HG02885 (cell line): ENCODE data around the gene ECE1.
"Not testable (repeated sequence)": the region's sequence is repeated elsewhere in the genome, so short reads cannot be mapped to it uniquely, and the experiment has no call there.

Experiments used
- ATAC-seq: cut with Tn5 transposase; IDR thresholded peaks from one replicate; pipeline ENCODE4 v1.9.1; 2021; ENCODE audit warnings: mild to moderate bottlenecking; ENCODE audit not compliant: unreplicated experiment, poor library complexity

The ECE1 gene

DNA sequence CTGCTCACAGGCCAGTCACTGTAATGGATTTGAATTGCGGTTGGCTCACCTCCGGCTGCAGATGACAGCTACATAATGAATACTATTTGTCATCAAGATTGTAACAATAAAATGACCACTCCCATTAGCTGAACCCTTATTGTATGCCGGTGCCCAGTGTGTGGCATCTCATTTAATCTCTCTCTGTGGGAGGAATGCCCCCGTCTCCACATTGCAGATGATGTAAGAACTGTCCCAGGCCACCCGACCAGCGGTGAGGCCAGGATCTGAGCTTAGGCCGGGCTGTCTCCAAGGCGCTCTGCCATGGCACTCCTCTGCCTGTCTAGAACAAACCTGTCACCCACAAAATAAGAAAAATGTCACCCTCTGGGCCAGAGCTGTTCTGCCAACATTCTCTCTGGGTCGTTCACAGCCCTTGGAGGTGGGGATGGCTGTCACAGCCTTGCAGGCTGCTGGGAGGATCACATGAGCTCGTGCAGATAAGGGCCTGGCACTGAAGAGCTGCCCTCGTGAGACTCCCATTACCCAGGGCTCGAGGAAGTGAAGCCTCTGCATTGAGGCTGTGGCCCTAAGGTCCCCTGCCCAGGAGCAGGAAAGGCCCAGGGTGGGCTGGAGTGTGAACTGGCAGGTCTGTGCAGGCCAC is 52.7 kb downstream of the ECE1 start:
- ATAC-seq, result no peak

DNA sequence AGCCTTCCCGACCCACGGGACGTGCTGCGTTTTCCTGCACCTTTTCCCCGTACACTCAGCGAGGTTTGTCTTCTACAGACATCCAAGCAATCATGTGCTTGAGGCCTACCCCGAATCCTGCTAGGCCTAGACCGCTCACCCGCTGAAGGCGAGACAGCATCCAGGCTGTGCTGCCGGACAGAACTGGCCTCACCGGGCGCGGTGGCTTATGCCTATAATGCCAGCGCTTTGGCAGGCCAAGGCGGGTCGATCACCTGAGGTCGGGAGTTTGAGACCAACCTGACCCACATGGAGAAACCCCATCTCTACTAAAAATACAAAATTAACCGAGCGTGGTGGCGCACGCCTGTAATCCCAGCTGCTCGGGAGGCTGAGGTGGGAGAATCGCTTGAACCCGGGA is 54.1 kb downstream of the ECE1 start:
- ATAC-seq, result no peak

DNA sequence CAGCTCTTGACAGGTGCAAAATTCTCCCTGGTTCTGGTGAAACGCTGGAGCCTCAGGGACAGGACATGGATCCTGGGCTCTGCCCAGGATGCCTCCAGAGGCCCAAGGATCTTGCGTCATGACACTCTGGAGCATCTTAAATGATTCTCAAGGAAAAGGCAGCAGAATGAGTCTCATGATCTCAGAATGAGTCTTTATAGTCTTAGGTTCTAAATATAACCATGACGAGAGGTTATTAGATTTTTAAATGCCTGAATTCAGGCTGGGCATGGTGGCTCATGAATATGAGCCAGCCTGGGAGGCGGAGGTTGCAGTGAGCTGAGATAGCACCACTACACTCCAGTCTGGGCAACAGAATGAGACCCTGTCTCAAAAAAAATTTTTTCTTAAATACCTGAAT is 55.5 kb downstream of the ECE1 start:
- no peak for ATAC-seq

DNA sequence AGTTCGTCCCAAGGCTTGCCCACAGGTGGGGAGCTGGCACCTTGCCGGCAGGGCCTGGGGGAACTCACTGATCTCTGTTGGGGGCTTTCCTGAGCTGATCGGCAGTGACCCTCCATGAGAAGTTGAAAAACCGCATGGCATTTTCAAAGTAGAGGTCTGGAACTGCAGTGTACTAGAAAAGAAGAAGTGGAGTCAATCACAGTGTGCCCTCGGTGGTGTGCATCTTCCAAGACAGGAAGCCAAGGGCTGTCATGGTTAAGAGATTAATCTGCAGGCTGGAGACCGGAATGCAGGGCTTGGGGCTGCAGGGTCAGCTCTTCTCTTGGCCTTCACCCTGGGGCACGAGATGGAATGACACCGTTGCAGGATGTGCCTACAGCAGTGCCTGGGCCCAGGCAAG is 56.8 kb downstream of the ECE1 start:
- ATAC-seq, result no peak

DNA sequence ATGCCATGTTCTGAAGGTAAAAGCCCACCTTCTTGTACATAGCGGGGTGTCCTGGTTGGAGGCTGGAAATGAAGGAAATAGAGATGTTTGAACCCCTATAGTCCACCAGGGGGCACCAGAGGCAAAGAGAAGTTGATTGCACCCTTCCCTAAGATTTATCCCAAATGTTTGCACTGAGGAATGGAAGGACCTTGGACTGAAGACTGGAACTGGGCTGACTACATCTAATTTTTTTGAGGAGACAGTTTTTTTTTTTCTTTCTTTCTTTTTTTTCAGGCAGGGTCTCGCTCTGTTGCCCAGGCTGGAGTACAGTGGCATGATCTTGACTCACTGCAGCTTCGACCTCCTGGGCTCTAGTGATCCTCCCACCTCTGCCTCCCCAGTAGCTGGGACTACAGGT is 58.2 kb downstream of the ECE1 start:
- no peak for ATAC-seq

DNA sequence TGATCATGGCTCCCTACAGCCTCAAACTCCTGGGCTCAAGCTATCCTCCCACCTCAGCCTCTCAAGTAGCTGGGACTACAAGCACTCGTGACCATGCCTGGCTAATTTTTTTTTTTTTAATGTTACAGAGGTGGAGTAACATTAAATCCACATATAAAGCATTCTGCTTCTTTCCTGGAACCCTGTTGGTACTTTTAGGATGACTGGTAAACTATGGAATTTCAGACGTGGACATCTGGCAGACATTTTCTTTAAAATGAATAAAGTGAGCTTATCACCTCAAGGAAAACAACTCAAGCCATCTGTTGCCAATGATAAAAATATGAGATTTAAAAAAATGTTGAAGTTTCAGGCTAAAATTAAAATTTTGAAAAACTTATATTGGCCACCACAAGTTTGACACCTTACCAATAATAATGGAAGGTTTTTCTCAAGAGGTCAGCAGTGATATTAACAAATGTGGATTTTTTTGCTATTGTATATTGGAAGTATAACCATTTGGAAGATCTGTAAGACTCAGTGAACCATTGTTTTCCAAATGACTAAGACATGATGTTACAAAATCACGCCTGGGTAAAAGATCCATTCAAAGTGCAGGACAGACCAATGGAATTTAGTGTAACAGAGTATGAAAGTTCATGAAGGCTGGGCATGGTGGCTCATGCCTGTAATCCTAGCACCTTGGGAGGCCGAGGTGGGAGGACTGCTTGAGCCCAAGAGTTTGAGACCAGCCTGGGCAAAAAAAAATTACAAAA is 60.8 kb downstream of the ECE1 start:
- ATAC-seq, result no peak

DNA sequence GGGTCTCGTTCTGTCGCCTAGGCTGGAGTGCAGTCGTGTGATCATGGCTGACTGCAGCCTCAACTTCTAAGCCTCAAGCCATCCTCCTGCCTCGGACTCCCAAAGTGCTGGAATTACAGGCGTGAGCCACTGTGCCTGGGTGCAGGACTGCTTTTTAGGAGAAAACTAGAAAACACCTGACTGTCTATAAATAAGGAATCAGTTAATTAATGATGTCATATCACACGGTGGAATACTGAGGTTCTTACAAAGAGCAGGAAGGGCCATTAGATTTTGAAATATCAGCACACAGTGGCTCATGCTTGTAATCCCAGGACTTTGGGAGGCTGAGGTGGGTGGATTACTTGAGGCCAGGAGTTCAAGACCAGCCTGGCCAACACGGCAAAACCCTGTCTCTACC is 62.0 kb downstream of the ECE1 start:
- not testable (repeated sequence) for ATAC-seq

DNA sequence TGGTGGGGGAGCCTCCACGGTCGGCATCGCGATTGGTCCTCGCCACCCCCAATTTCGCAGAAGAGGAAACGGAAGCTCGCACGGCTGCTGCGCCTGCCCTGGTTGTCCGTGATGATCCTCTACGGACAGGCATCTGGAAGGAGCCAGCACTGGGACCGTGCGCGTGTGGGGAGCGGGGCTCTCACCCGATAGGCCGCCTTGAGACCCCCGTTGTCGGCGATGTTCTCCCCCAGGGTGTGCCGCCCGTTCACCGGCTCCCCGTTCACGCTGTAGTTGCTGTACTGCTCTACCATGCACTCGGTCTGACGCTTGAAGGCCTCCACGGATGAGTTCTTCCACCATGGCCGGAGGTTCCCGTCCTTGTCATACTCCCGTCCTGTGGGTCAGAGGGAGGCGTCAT is 65.2 kb downstream of the ECE1 start:
- no peak for ATAC-seq

DNA sequence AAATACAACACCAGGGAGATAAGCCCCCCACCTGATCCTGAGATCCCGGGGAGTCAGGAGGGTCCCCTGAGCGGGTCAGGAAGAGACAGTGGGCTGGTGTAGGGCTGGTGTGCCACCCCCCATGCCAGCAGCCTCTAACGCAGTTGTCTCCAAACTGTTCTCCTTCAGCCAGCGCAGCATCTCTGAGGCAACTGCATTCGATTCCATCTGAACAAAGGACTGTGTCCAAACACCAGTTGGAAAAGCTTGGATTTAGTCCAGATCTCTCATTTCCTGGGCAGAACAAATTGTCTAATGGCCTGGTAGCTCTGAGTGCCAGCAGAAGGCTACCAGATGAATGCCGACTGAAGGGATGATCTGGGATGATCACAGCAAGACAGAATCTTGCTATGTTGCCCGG is 69.4 kb downstream of the ECE1 start:
- ATAC-seq, result no peak

DNA sequence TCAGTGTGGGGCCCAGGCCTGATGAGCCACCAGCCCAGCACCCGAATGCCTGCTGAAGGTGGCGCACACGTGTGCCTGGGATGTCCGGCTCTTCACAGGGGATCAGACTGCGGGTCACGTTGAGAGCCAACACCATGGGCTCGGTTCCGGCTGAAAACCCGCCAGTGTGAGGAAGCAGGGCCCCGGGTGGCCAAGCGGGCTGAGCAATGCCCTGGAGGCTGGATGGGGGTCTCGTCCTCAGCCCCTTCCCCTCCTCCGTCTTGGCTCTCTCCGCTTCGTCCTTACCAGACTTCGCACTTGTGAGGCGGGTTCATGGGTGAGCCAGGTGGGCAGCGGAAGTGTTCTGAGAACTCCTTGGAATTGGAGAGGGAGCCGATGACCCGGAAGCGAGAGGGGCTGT is 70.6 kb downstream of the ECE1 start:
- ATAC-seq, result no peak

DNA sequence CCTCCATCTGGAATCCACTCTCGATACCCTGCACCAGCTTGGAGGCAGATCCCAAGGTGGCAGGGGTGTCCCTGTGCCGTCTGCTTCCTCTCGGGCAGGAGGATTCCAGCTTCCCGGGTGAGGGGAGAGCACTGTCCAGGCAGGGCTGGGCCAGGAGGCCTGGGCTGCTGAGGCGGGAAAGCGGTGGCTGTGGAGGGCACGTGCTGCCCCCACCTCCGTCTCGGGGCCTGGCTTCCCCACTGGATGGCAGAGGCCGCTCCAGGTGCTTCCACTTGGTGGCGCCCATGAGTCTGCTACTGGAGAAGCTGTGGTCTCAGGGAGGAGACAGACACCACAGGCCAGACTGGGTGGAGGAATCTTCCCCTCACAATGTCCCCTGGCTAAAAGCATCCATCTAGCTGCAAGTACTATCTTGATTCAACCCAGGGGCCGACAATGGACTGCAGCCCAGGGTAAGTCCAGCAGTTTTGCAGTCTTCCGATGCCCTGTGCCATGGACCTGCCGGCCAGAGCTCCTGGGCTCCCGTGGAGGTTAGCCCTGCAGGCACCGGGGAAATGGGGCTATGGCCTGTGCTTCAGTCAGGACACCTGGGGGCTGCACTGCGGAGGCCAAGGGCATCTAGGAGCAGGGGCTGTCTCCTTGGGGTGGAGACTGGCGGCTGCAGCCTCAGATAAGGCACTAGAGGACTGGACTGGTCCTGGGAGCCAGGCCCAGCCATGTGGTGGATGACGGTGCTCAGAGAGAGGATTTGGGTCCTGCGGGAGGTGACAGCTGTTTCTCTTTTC is 72.3 kb downstream of the ECE1 start:
- ATAC-seq, result no peak

DNA sequence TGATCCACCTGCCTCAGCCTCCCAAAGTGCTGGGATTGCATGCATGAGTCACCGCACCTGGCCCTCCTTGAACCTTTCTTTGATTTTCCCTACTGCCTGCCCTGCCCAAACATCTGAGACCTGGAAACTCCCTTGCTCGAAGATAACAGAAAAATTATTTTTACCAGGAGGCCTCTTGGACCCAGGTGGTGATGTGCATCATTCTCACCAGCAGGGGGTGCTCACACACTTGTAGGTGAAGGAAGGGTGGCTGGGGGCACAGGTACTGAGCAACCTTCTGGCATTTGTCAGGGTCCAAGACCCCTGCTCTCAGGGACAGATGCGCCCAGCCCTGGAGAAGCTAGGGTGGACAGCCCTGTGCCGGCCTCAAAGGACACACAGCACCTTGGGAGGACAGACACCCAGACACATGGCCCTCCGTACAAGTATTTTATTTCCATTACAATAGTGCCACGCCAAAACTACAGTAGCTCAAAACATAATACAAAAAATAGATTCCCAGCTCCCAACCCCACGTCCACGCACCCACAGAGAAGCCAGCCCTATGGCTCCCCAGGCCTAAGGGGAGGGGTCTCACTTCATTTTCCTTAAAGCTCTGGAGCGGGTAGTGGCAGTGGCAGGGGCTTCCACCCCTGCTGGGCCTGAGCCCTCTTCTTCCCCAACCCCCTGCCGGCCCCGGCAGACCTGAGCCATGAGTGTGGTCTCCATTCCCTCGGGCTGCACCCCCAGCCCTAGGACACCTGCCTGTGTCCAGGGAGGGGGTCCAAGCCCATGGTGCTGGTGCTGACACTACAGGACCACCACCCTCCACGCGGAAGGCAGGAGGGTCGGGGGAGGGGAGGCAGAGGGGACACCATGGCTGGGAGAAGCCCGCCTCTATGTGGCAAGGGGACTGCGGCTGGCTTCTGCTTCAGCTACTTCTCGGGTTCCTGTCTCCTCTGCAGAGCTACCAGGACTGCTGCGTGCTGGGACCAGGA is 73.1 kb downstream of the ECE1 start:
- ATAC-seq, result no peak

DNA sequence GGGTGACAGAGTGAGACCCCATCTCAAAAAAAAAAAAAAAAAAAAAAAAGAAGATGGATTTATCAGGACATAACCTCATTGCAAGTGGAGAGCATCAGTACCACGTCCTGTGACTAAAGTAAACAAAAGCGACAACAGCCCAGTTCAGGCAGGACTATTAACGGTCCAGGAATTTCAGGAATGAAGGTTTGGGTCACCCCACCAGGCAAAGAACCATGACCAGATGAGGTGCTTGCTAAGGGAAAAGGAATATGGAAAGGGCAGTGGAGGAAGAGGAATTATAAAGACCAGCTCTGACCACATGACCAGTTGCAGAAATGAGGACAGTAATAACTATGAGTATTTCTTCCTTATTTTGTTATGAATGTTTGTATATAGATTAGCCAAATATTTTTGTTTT is 78.1 kb downstream of the ECE1 start:
- no peak for ATAC-seq

DNA sequence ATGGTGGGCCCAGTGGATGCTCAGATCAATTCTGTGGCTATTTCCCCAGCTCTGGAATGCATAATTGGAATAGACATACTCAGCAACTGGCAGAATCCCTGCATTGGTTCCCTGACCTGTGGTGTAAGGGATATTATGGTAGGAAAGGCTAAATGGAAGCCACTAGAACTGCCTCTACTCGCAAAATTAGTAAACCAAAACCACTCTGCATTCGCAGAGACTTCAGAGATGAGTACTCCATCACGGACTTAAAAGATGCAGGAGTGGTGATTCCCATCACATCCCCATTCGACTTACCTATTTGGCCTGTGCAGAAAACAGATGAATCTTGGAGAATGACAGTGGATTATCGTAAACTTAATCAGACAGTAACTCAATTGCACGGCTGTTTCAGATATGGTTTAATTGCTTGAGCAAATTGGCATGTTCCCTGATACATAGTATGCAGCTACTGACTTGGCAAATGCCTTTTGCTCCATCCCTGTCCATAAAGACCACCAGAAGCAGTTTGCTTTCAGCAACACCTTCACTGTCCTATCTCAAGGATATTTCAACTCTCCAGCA is 82.0 kb downstream of the ECE1 start:
- ATAC-seq, result not testable (repeated sequence)

DNA sequence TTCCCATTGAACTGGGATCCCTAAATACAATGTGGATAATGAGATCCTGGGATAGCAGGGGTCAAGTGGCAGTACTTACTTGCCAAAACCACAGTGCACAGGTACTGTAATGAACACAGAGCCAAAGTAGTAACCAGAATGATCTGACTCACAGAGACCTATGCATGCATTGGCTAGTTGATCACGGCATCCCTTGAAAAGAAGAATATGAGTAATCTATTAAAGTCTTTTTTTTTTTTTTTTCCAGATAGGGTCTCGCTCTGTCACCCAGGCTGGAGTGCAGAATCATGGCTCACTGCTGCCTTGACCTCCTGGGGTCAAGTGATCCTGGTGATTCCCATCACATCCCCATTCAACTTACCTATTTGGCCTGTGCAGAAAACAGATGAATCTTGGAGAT is 84.1 kb downstream of the ECE1 start:
- ATAC-seq, result no peak

DNA sequence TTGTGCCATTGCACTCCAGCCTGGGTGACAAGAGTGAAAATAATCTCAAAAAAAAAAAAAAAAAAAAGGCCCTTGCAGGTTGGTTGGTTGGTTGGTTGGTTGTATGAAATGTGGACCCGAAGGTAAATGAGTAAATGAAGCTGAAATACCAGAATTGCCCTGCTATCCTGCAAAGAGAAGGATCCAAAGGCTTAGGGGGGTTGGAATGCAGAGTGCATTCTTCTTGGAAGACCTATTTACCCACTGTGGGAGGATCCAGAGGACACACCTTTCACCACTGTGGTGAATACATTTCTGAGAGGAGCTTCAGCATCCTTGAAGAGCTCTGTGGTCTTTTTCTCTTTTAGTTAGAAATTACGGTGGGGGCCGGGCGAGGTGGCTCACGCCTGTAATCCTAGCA is 84.8 kb downstream of the ECE1 start:
- no peak for ATAC-seq

DNA sequence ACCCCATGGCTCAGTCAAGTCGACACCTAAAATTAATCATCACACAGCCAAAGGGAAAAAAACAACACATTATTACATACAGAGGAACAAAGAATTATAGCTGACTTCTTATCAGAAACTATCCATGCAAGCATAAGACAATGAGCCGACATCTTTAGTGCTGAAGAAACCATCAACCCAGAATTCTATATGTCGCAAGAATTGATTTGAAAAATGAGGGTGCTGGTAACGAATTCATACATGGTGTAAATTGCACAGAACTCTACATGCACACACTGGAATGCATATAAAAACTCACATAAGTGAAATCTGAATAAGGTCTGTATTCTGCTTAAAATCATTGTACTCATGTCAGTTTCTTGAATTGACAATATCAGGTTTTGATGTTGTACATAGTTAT is 88.6 kb downstream of the ECE1 start:
- ATAC-seq, result no peak

DNA sequence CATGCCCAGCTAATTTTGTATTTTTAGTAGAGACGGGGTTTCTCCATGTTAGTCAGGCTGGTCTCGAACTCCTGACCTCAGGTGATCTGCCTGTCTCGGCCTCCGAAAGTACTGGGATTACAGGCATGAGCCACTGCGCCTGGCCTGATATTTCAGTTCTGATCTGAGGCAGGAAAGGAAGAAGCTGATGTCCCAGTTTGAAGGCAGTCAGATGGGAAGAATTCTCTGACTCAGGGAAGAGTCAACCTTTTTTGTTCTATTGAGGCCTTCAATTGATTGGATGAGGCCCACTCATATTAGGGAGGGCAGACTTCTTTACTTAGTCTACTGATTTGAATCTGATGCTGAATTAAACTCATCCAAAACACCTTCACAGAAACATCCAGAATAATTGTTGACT is 89.0 kb downstream of the ECE1 start:
- not testable (repeated sequence) for ATAC-seq

DNA sequence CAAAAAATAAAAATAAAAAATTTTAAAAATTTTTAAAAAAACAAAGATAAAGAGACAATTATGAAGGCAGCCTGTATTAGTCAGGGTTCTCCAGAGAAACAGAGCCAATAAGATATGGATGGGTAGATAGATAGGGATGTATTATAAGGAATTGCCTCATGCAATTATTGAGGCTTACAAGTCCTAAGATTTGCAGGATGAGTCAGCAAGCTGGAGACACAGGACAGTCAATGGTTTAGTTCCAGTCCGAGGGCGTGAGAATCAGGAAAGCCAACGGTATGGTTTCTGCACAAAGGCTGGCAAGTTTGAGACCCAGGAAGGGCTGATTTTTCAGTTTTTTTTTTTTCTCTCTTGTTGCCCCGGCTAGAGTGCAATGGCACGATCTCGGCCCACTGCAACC is 89.5 kb downstream of the ECE1 start:
- no peak for ATAC-seq

DNA sequence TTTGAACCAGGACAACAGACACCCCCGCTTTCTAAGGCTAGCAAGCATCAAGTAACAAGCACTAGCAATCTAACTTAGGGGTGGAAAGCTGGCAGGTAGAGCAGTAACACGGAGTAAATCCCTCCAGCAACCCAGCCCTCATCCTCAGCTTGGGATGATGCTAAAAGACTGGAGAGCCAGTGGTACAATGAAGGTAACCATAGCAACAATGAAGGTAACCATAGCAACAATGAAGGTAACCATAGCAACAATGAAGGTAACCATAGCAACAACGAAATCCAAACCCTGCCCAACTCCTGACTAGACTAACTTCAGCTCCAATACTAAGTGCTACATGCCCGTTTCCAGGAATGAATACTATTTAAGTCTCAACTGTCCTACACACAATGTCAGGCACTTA is 91.3 kb downstream of the ECE1 start:
- no peak for ATAC-seq
